ENCODE data around the gene TMEFF2. TPM values are rescaled to one million over a fixed set of nuclear protein-coding genes. Genes with fewer than 3 reads are reported as not detected.

Gene TMEFF2
- total and polyA plus RNA-seq, 4 donors = 0.08 TPM; not detected in 3

DNA sequence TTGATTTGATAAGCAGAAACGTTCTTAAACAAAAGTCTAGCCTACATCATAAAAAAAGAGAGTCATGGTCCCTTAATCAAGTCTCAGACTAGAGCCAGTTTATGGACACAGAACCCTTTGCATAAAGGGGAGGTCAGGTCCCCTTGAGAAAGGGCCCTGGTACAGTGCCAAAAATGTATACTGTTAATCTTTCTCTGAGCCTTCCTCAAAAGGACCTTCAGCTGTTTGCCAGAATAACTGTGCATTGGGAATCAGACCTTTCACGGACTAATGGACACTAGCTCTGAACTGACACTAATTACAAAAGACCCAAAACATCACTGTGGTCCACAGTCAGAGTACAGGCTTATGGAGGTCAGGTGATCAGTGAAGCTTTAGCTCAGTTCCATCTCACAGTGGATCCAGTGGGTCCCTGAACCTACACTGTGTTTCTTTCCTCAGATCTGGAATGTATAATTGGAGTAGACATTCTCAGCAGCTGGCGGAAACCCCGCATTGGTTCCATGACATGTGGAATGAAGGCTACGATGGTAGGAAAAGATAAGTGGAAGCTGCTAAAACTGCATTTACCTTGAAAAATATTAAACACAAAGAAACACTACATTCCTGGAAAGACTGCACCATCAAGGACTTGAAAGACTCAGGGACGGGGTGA, 151.4 kb downstream of the TMEFF2 start:
- no peak overlapping the region for H3K27ac ChIP-seq (ENCODE audit: low read depth in 1 of 2, low read length in 2 of 2)
- 89% methylated on average over 6 of the region's 6 CpGs for WGBS
- no peaks in the 10 kb centered on the region for H3K4me1 ChIP-seq (ENCODE audit: control insufficient read depth in 4 of 4, insufficient read depth in 4 of 4, low read length in 3 of 4)
- H3K4me3 ChIP-seq (ENCODE audit: low read depth in 1 of 3, low read length in 3 of 3) = no peak overlapping the region
- H3K9ac ChIP-seq (ENCODE audit: low read depth in 1 of 2, low read length in 2 of 2) = no peak overlapping the region
- H3K36me3 ChIP-seq (ENCODE audit: control insufficient read depth in 4 of 4, insufficient read depth in 3 of 4, low read depth in 1 of 4, low read length in 3 of 4) = no peaks in the 10 kb centered on the region
- H3K27me3 ChIP-seq (ENCODE audit: control insufficient read depth in 4 of 4, insufficient read depth in 4 of 4, low read length in 3 of 4) = no peaks in the 10 kb centered on the region
- no peak for TF ChIP-seq JUND (IDR thresholded peaks at IDR 0.05)
- no peak for TF ChIP-seq FOXA1 (IDR thresholded peaks at IDR 0.05)
- TF ChIP-seq RXRA (IDR thresholded peaks at IDR 0.05) = no peak
- no peak for TF ChIP-seq HNF4G (IDR thresholded peaks at IDR 0.05)
- TF ChIP-seq MAX (IDR thresholded peaks at IDR 0.05) = no peak
- TF ChIP-seq TAF1 (conservative IDR thresholded peaks at IDR 0.05) = no peak
- no peak for TF ChIP-seq EGR1 (IDR thresholded peaks at IDR 0.05; ENCODE audit: low read depth in 2 of 2)
- TF ChIP-seq, protein P1, sequence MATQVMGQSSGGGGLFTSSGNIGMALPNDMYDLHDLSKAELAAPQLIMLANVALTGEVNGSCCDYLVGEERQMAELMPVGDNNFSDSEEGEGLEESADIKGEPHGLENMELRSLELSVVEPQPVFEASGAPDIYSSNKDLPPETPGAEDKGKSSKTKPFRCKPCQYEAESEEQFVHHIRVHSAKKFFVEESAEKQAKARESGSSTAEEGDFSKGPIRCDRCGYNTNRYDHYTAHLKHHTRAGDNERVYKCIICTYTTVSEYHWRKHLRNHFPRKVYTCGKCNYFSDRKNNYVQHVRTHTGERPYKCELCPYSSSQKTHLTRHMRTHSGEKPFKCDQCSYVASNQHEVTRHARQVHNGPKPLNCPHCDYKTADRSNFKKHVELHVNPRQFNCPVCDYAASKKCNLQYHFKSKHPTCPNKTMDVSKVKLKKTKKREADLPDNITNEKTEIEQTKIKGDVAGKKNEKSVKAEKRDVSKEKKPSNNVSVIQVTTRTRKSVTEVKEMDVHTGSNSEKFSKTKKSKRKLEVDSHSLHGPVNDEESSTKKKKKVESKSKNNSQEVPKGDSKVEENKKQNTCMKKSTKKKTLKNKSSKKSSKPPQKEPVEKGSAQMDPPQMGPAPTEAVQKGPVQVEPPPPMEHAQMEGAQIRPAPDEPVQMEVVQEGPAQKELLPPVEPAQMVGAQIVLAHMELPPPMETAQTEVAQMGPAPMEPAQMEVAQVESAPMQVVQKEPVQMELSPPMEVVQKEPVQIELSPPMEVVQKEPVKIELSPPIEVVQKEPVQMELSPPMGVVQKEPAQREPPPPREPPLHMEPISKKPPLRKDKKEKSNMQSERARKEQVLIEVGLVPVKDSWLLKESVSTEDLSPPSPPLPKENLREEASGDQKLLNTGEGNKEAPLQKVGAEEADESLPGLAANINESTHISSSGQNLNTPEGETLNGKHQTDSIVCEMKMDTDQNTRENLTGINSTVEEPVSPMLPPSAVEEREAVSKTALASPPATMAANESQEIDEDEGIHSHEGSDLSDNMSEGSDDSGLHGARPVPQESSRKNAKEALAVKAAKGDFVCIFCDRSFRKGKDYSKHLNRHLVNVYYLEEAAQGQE (IDR thresholded peaks at IDR 0.05) = no peak
- no peak for TF ChIP-seq HNF4A (conservative IDR thresholded peaks at IDR 0.05)
- TF ChIP-seq, protein P2, sequence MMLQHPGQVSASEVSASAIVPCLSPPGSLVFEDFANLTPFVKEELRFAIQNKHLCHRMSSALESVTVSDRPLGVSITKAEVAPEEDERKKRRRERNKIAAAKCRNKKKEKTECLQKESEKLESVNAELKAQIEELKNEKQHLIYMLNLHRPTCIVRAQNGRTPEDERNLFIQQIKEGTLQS (IDR thresholded peaks at IDR 0.05) = no peak
- no peak for TF ChIP-seq SP1 (IDR thresholded peaks at IDR 0.05)
- TF ChIP-seq RAD21 (IDR thresholded peaks at IDR 0.05) = no peak
- TF ChIP-seq, protein P3, sequence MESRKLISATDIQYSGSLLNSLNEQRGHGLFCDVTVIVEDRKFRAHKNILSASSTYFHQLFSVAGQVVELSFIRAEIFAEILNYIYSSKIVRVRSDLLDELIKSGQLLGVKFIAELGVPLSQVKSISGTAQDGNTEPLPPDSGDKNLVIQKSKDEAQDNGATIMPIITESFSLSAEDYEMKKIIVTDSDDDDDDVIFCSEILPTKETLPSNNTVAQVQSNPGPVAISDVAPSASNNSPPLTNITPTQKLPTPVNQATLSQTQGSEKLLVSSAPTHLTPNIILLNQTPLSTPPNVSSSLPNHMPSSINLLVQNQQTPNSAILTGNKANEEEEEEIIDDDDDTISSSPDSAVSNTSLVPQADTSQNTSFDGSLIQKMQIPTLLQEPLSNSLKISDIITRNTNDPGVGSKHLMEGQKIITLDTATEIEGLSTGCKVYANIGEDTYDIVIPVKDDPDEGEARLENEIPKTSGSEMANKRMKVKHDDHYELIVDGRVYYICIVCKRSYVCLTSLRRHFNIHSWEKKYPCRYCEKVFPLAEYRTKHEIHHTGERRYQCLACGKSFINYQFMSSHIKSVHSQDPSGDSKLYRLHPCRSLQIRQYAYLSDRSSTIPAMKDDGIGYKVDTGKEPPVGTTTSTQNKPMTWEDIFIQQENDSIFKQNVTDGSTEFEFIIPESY (IDR thresholded peaks at IDR 0.05) = no peak
- H3K9me3 ChIP-seq (ENCODE audit: control insufficient read depth in 4 of 4, low read length in 3 of 4) = no peaks in the 10 kb centered on the region
- no peak for DNase-seq (ENCODE audit: low spot score)

DNA sequence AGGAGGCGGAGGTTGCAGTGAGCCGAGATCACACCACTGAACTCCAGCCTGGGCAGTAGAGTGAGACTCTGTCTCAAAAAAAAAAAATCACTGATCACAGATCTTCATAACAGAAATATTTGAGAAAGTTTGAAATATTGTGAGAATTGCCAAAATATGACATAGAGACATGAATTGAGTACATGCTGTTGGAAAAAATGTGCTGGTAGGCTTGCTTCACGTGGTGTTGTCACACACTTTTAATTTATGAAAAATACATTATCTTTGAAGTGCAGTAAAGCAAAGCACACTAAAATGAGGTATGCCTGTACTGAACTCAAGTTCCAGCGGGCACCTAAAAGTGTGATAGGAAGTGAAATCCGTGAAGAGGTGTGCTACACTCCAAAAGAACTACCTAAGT, 152.6 kb downstream of the TMEFF2 start:
- WGBS = 94% methylated on average over 5 of the region's 5 CpGs
- Histone ChIP-seq H3K27me3 (ENCODE audit: control insufficient read depth in 4 of 4, insufficient read depth in 4 of 4, low read length in 3 of 4) (no peaks in the 10 kb centered on the region), H3K36me3 (ENCODE audit: control insufficient read depth in 4 of 4, insufficient read depth in 3 of 4, low read depth in 1 of 4, low read length in 3 of 4) (no peaks in the 10 kb centered on the region), H3K9me3 (ENCODE audit: control insufficient read depth in 4 of 4, low read length in 3 of 4) (no peaks in the 10 kb centered on the region), H3K4me3 (ENCODE audit: low read depth in 1 of 3, low read length in 3 of 3) (no peak overlapping the region), H3K27ac (ENCODE audit: low read depth in 1 of 2, low read length in 2 of 2) (no peak overlapping the region), H3K4me1 (ENCODE audit: control insufficient read depth in 4 of 4, insufficient read depth in 4 of 4, low read length in 3 of 4) (no peaks in the 10 kb centered on the region), H3K9ac (ENCODE audit: low read depth in 1 of 2, low read length in 2 of 2) (no peak overlapping the region)
- DNase-seq (ENCODE audit: low spot score) = no peak
- TF ChIP-seq HNF4A (conservative IDR thresholded peaks at IDR 0.05) (no peak), HNF4G (IDR thresholded peaks at IDR 0.05) (no peak), FOXA2 (IDR thresholded peaks at IDR 0.05) (no peak), YY1 (IDR thresholded peaks at IDR 0.05) (no peak), CTCF (IDR thresholded peaks at IDR 0.05; ENCODE audit: low read depth, low read length, missing input control) (no peak), EGR1 (IDR thresholded peaks at IDR 0.05; ENCODE audit: low read depth in 2 of 2) (no peak), MAX (IDR thresholded peaks at IDR 0.05) (no peak), TAF1 (conservative IDR thresholded peaks at IDR 0.05) (no peak), RAD21 (IDR thresholded peaks at IDR 0.05) (no peak), GABPA (IDR thresholded peaks at IDR 0.05 in 1 of 2, conservative IDR thresholded peaks at IDR 0.05 in 1 of 2) (no peak), SP1 (IDR thresholded peaks at IDR 0.05) (no peak), RXRA (IDR thresholded peaks at IDR 0.05) (no peak)
- TF ChIP-seq, protein P3 (IDR thresholded peaks at IDR 0.05) = no peak
- TF ChIP-seq, protein P2 (IDR thresholded peaks at IDR 0.05) = no peak
